GF-D8 (cell line): Measurements from ENCODE around the gene MOB1A.
"Not testable (repeated sequence)": the region's sequence is repeated elsewhere in the genome, so short reads cannot be mapped to it uniquely, and the experiment has no call there.

ENCODE experiments used
- DNase-seq: peaks from one replicate; lab custom pipeline; 2025; lab: John Stamatoyannopoulos, UW

MOB1A gene

DNA sequence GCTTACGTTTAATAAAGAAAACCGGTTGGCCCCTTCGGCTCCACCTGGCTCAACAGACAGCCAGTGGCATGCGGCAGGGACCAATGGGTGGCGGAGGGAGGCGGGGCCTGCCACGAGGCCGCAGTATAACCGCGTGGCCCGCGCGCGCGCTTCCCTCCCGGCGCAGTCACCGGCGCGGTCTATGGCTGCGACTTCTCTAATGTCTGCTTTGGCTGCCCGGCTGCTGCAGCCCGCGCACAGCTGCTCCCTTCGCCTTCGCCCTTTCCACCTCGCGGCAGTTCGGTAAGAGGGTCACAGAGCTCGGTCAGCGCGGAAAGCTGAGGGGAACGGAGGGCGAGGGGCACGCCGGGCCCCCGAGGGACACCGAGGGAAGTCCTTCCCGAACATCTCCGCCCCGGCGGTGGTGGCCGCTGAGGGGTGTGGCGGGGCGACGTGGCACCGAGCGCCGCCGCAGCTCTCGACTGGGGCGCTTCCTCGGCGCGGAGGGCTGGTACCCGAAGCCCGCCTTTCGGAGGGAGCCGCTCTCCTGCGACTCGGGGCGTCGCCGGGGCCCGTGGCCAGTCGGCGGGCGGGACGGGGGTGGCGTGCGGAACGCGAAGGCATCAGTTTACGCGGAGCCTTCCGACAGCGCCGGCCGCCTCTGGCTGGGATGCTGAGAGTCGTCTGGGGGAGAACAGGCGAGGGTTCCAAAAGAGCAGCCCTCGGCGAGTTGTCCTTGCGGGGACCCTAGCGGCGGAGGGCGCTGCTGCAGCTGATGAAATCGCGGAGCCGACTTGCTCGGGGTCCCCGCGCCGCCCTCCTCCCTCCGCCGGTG lies 20.0 kb upstream of the MOB1A start, which contains the start of gene MTHFD2:
Gene MTHFD2 (plus strand): TSS at position 155 of the 814 bp plus-strand sequence. CDS start 27 bp downstream, at position 182.
- peak; percentile 70 for DNase-seq

DNA sequence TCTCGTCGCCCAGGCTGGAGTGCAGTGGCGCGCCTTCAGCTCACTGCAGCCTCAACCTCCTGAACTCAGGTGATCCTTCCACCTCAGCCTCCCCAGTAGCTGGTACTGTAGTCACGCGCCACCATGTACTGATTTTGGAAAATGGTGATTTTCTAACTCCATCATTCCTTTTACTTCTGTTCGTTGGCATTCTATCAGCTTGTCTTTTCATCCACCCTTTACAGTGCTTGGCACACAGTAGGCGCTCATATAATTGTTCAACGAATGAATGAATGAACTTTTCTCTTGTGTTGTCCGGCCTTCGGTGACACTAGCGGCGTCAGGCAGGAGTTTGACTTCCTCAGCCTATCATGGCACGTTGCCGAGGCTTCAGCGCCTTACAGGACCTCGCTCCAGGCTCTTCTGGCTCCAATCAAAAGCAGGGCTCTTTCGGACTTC lies 19.4 kb upstream of the MOB1A start:
- DNase-seq: peak; percentile 98

DNA sequence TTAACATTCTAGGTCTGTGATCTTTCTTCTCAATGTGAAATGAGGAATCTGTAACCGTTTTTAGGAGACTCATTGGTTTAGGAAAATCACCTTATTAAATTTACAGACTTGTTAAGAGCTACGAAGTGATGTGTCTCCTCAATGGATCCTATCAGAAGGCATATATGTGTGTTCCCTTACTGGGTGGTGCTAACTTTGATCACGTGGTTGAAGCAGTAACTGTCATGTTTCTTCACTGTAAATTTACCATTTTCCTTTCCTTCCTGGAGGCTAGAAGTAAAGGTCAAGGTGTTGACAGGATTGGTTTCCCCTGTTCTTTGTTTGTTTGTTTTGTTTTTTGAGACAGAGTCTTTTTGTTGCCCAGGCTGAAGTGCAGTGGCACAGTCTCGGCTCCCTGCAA lies 18.4 kb upstream of the MOB1A start:
- no peak for DNase-seq

DNA sequence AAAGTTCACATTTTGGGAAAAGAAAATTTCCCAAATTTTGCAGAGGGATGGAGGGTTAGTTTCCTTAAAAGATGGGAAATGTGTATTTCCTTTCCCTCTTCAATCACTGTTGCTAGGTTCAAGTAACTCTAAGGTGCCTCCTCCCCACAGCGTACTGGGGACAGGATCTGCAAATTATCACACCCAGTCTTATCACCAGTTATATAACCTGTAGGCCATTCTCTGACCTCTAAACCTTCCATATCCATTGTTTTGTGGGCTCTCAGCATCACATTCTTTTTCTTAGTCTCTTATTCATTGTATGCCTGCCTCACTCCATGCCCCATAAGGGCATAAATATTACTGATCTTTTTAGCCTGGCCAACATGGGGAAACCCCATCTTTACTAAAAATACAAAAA lies 16.1 kb upstream of the MOB1A start:
- no peak for DNase-seq

DNA sequence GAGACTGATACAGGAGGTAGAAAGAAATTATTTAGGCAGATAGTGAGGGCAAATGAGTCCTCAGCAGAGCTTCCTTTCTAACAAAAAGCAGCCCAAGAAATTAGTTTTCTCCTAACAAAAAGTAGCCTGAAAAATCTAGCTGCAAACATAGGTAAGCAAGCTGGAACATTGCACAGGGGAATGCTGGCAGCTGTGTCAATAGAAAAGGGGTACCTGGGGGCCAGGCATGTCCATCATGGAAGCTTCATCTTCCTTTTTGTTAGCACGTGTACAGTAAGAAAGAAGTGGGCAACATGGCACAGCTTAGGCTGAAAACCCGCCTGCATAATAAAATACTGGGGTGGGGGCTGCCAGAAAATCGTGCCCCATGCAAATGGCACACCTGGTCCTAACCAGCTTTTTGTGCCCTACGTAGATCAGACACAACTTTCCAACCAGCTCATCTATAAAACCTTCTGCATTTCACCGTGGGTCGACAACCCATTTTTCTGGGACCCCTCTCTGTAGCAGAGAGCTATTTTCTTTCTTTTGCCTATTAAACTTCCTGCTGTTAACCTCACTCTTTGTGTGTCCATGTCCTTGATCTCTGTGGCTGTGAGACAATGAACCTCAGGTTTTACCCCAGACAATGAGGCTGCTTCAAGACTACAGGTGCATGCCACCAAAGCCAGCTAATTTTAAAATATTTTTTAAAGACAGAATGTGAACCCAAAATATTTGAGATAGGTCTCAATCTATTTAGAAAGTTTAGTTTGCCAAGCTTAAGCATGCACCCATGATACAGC lies 13.1 kb upstream of the MOB1A start:
- DNase-seq: no peak

DNA sequence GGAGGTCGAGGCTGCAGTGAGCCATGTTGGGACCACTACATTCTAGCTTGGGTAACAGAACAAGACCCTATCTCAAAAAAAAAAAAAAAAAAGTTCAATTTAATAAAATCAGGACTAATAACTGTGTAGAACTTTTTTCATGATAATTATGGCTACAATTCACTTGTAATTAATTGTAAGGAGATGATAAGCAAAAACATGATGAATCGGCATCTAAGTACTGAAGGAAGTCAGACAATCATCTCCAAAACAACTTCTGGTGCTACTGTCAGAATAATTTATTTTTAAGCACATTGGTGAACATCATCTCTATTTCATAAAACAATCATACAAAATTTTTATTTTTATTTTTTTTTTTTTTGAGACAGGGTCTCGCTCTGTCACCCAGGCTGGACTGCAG lies 10.0 kb upstream of the MOB1A start:
- DNase-seq: no peak

DNA sequence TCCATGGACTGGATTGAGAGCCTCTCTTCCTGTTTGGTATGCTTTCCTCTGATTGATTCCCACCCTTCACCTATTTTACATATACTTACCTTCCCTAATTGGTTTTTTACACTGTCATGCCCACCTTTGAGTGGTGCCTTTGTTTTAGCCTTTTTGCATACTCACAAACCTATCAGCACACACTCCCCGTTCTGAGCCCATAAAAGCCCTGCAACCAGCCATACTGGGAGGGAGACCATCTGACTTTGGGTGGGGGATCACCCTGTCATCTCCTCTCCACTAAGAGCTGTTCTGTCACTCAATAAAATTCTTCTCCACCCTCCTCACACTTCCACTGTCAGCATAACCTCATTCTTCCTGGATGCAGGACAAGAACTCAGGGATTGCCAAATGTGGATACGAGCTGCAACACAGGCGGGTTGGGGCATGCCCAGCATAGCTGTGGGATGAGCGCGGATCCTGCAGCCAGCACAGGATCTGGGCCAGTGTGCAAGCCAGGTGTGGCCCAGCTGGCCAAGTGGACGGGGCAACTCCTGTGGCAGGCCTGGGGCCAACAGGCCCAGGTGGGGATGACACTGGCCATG lies 9.4 kb upstream of the MOB1A start:
- no peak for DNase-seq

DNA sequence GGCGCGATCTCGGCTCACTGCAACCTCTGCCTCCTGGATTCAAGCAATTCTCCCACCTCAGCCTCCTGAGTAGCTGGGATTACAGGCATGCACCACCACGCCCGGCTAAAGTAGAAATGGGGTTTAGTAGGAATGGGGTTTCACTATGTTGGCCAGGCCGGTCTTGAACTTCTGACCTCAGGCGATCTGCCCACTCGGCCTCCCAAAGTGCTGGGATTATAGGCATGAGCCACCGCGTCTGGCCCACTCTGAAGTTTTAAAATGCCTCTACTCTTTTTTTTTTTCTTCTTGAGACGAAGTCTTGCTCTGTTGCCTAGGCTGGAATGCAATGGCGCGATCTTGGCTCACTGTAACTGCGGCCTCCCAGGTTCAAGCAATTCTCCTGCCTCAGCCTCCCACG lies 8.0 kb upstream of the MOB1A start:
- not testable (repeated sequence) for DNase-seq

DNA sequence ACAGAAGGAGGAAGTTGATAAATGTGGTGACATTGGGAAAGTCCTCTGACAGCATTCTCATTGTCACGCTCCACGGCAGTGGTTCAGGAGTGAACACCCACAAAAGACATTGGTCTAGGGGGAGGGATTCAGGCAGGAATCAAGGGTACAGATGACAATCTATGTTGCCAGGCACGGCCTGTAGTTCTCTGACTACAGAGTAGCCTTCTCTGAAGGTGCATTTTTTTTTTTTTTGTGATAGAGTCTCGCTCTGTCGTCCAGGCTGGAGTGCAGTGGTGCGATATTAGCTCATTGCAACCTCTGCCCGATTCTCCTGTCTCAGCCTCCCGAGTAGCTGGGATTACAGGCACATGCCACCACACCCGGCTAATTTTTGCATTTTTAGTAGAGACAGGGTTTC lies 7.4 kb upstream of the MOB1A start:
- DNase-seq: peak; percentile 99

DNA sequence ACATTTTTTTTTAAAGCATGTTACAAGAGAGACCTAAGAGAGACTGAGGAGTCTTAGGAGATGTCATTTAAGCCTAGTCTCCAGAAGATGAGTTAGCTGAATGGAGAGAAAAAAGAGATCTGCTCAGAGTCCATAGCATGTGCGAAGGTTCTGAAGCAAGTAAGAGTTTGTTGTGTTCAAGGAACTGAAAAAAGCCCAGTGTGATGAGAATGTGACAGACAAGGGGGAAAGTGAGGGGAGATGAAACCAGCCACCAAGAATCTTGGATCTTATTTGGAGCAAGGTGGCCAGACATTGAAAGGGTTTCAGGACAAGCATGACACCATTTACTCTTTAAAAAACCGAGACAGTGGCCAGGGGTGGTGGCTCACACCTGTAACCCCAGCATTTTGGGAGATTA lies 5.2 kb upstream of the MOB1A start:
- DNase-seq: no peak

DNA sequence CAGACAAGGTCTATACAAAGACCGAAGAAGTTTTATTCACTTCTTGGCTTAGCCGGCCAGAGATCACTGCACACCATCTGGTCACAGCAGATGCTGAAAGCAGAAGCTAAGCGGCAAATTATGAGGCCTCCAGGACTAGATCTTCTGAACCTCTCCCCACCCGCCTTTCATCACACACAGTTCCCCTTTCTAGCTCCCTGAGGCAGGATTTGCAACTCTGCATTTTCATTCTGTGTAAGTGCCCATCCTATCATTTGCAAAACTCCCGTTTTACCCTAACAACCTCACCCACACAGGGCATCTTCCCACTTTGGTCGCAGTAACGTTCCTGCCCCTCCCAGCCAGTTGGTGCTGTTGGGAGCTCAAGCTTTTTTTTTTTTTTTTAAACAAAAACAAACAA lies 3.1 kb upstream of the MOB1A start:
- peak; percentile 95 for DNase-seq

DNA sequence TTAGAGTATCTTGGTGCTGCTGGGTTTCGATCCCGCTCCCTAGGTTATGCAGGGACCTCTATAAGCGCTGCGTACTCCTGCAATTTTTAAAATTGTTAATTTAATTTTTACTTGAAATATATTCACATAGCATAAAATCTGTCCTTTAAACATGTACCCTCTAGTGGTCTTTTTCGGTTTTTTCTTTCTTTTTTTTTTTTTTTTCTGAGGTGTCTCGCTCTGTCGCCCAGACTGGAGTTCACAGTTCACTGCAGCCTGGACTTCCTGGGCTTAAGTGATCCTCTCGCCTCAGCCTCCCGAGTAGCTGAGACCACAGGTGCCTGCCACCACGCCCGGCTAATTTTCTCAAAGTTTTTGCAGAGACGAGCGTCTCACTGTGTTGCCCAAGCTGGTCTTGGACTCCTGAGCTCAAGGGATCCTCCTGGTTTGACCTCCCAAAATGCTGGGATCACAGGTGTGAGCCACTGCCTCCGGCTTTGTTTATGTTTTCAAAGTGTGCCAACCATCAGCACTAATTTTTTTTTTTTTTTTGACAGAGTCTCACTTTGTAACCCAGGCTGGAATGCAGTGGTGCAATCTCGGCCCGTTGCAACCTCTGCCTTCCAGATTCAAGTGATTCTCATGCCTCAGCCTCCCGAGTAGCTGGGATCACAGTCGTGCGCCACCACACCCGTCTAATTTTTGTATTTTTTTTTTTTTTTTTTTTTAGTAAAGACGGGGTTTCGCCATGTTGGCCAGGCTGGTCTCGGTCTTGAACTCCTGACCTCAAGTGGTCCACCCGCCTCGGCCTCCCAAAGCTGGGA lies 585 bp upstream of the MOB1A start:
- no peak for DNase-seq

DNA sequence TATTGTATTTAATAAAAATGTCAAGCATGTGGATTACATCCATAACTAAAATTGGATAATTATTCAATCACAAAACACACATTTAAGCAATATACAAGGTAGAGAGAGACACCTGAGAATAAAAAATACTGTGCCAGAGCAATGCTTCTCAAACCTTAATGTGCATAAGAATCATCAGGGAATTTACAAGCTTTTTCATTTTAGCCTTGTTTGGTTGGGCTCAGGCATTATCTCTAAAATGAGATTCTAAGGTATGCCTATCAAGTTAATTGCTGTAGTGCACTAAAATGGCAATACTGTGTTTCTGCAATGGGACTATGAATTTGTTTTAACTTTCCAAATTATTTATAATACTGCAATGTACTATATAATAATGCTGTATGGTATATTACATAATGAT lies 983 bp downstream of the MOB1A start:
- DNase-seq: no peak

DNA sequence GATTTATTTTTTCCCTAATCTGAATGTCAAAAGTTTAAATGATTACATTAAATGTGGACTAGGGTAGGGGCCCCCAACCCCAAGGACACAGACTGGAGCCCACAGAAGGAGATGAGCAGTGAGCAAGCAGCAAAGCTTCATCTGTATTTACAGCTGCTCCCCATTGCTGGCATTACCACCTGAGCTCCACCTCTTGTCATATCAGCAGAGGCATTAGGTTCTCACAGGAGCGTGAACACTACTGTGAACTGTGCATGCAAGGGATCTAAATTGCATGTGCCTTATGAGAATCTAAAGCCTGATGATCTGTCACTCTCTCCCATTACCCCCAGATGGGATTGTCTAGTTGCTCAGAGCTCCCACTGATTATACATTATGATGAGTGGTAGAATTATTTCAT lies 3.8 kb downstream of the MOB1A start:
- no peak for DNase-seq

DNA sequence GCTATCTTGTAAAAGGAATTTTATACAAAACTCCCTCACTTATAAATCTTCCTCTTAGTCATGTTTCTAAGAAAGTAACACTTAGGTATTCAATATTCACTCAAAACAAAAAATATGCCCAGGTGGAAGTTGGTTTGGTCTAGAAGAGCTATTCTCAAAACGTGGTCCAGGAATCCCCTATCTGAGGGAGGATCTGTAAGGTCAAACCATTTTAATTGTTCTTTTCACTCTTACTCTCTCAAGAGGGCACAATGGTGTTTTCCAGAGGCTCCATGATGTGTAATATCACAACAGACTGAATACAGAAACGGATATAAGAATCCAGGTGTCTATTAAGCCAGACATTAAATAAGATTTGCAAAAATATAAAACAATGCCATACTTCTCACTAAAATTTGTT lies 9.9 kb downstream of the MOB1A start:
- no peak for DNase-seq

DNA sequence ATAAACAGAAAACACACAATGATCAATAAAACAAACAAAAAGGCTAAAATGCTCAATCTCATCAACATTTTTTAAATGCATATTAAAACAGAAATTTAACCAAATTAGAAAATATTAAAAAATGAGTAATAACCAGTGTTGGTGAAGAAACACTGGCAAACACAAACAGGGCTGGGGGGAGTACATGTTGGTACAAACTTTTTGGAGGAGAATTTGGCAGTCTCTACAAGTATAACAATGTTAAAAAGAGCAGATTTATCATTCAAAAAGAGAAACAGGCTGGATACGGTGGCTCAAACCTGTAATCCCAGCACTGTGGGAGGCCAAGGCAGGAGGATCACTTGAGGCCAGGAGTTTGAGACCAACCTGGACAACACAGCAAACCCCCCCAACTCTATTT lies 13.9 kb downstream of the MOB1A start:
- no peak for DNase-seq

DNA sequence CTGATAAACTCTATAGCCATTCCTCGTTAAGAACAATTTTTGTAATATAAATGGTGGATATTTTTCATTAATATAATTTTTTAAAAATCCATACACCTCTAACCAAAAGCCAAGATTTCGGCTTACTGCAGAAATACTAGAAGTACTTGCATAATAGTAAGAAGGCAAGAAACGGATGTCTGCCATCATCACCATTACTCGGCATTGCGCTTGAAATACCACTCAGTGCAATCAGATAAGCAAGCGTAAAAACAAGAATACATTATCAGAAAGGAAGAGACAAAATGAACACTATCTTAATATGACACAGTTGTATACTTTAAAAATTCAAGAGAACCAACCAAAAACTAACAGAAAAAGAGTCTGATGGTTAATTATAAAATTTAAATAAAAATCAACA lies 15.7 kb downstream of the MOB1A start:
- no peak for DNase-seq

DNA sequence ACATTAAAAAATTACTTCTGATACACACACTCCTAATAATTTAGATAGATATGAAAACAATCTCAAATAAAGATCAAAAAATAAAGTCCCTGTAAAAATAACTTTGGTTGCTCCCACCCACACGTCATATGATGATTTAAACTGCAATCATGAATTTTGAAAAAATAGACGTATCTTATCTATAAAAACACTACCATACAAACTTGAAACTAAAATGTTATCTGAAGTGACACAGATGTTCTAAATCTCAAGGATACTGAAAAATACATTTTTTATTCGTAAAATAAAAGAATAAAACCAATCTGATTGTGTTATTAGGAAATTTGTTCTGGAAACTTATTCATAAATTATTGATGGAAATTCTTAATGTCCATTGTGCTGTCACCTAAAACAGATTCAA lies 22.8 kb downstream of the MOB1A start:
- DNase-seq: no peak

DNA sequence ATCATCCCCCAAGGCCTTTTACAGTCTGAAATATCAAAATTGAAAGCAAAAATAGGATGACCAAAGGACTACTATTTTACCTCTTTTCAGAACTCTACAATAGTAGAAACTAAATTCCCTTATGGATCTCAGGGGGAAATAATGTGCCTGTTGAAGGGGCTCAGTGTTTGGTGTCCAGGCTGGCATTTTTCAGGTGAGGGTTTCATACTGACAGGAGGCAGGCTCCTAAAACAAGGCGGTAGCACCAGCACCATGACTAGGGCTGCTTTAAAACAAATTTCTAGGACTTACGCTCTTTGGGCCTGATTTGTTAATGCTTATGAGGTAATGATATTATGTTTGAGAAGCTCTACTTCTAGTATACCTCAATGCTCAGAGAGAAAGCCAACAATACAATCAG lies 25.7 kb downstream of the MOB1A start:
- no peak for DNase-seq

DNA sequence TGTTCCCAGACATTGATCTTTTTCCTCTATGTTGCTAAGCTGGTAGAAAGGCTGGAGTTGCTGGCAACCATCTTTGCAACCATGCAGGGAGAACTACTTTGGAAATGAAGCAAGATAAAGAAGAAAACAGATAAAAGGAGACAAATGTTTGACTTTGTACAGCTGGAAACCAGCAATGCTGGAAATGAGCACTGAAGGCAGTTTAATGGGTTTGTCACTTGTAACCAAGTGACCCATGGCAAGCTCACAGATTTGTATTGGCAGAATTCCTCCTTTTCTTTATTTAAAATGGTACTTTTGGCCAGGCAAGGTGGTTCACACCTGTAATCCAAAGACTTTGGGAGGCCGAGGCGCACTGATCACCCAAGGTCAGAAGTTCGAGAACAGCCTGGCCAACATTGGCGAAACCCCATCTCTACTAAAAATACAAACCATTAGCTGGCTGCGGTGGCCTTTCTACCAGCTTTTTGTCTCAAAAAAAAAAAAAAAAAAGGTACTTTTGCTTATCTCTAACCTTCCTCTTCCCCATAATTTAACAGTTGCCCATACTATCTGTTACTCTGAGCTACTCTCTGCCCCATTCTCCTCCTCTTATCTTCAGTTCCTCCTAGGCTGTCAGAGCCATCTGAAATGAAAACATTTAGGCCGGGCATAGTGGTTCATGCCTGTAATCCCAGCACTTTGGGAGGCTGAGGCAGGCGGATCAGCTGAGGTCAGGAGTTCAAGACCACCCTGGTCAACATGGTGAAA lies 28.9 kb downstream of the MOB1A start:
- DNase-seq: no peak

DNA sequence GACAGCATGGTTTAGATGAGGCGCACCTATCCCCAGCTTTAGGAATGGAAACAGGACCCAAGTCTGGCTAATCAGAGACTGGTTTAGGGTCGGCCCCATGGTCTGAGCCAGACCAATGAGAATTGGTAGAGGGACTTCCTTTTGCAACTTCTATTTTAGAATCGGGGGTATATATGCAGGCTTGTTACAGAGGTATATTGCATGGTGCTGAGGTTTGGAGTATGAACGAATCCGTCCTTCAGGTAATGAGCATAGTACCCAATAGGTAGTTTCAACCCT lies 29.5 kb downstream of the MOB1A start:
- DNase-seq: no peak
